KOPT-K1 (cell line): ENCODE measurements around the gene RGS3.

ENCODE experiments used
- H3K27ac ChIP-seq: fragments of 200-600 bp; sonication (generic); 2 replicates; pipeline ENCODE4 v1.5.1; 2016; ENCODE audit warnings: antibody characterized with exemption, mild to moderate bottlenecking, low read depth, low read length; ENCODE audit not compliant: poor library complexity, severe bottlenecking
- H3K36me3 ChIP-seq: fragments of 200-600 bp; sonication (generic); 2 replicates; pipeline ENCODE4 v1.5.1; 2017; ENCODE audit warnings: antibody characterized with exemption, mild to moderate bottlenecking, low read length, moderate library complexity; ENCODE audit not compliant: insufficient read depth
- H3K9me3 ChIP-seq: fragments of 200-600 bp; sonication (generic); 2 replicates; pipeline ENCODE4 v1.5.1; 2017; ENCODE audit warnings: antibody characterized with exemption, low read length, mild to moderate bottlenecking; ENCODE audit not compliant: insufficient read depth, poor library complexity, severe bottlenecking

The RGS3 gene

GRCh38 chr9:113599646-113600022, 136.1 kb downstream of the RGS3 start:
- no peaks in the 10 kb centered on the region for H3K9me3 ChIP-seq
- no peak overlapping the region for H3K27ac ChIP-seq
- H3K36me3 ChIP-seq: peaks cover 36% of the 10 kb centered on the region; the same call in 1 of the 2 replicates

DNA sequence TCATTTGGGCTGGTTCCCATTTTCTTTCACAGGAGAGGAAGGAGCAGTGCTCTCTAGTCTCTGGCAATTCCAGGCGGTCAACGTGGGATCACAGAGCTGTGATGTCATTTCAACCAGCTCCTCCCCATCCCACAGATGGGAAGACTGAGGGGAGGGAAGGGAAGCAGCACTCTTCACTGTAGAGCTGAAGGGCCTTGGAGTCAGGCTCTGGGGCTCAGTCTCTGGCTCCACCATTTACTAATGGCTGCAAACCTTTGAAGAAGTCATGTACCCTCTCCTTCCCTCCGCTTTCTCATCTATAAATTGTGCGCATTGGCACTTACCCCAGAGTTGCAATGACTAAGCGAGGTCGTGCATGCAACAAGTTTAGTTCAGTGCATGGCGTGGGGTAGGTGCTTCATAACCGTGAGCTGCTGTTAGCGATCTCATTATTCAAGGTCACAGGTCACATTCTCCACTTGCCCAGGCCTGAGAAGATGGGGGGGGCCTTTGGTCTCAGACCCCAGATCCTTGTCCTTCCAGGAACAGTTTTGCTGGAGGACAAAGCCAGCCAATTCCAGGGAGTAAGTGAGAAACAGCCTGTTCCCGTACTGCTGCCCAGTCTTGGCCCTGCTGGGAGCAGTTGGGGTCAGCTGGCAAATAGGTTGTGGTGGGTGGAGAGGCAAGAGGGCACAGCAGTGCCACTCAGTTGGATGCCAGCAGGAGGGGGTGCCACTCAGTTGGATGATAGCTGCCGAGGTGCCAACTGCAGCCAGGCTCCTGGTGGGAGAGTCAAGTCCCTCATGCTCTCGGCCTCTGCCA, 136.7 kb downstream of the RGS3 start:
- no peaks in the 10 kb centered on the region for H3K9me3 ChIP-seq
- peaks cover 30% of the 10 kb centered on the region; the same call in 1 of the 2 replicates for H3K36me3 ChIP-seq
- H3K27ac ChIP-seq: no peak overlapping the region

GRCh38 chr9:113600871-113601614, 137.5 kb downstream of the RGS3 start:
- Histone ChIP-seq H3K9me3 (no peaks in the 10 kb centered on the region), H3K27ac (no peak overlapping the region), H3K36me3 (peaks cover 23% of the 10 kb centered on the region; the same call in 1 of the 2 replicates)

- Histone ChIP-seq H3K36me3 (peaks cover 17% of the 10 kb centered on the region; the same call in 1 of the 2 replicates), H3K9me3 (no peaks in the 10 kb centered on the region), H3K27ac (no peak overlapping the region)
These were observed 138.1 kb downstream of the RGS3 start for GRCh38 chr9:113601656-113602055.

DNA sequence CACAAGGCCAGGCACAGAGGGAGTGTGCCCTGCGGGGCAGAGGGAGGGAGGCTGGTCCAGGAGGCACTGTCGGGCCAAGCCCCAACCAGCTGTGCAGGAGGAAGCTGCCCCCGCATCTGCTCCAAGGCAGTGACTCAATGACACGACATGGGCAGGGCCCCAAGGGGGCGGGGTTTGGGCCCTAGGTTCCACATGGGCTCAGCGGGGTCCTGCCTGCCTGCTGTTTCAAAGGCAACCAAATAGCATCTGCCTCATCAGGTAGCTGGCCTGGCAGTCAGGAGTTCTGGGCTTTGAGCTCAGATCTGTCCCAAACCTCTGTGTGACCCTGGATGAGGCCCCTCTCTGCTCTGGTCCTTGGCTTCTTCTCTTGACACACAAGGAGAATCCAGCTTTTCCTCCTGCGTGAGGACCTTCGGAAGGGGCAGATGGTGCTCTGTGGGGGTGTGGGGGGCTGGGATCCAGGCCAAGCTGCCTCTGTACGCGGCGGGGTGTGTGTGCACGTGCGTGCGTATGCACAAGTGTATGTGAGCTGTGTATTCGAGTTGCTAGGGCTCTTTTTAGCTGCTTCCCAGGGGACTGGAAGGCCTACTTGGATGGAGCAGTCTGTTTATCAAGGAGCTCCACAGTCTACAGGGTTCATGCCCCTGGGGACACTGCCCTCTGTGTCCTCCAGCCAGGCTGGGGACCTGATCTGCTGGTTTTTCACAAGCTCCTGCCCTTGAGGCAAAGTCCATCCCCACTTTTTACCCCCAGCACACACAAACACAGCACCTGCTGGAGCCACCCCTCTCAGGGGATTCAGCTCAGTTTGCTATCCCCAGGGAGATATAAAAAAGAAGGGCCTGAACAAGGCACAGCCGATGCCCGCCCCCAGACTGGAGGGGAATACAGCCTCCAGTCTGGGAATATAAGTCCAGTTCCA, 138.9 kb downstream of the RGS3 start:
- Histone ChIP-seq H3K9me3 (no peaks in the 10 kb centered on the region), H3K36me3 (peaks cover 10% of the 10 kb centered on the region; the same call in 1 of the 2 replicates), H3K27ac (no peak overlapping the region)

- Histone ChIP-seq H3K27ac (no peak overlapping the region), H3K9me3 (no peaks in the 10 kb centered on the region), H3K36me3 (peaks cover 4% of the 10 kb centered on the region; the same call in 1 of the 2 replicates)
These were observed 139.5 kb downstream of the RGS3 start for GRCh38 chr9:113603048-113603375.

- Histone ChIP-seq H3K27ac (no peak overlapping the region), H3K36me3 (no peaks in the 10 kb centered on the region), H3K9me3 (no peaks in the 10 kb centered on the region)
These were observed 140.2 kb downstream of the RGS3 start for GRCh38 chr9:113603773-113604172.

DNA sequence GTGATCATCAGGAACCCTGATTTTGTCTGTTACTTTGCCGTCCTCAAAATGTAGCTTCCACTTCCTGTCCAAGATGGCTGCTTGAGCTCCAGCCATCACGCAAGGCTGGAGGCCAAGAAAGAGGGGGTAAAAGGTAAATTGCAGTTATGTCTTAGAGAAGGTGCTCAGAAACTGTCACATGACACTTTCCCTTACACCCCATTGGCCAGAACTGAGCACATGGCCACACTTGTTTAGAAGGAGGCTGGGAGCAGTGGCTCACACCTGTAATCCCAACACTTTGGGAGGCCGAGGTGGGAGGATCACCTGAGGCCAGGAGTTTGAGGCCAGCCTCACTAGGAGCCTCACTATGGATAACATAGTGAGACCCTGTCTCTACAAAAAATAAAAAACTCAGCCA, 140.9 kb downstream of the RGS3 start:
- no peak overlapping the region for H3K27ac ChIP-seq
- no peaks in the 10 kb centered on the region for H3K9me3 ChIP-seq
- no peaks in the 10 kb centered on the region for H3K36me3 ChIP-seq

DNA sequence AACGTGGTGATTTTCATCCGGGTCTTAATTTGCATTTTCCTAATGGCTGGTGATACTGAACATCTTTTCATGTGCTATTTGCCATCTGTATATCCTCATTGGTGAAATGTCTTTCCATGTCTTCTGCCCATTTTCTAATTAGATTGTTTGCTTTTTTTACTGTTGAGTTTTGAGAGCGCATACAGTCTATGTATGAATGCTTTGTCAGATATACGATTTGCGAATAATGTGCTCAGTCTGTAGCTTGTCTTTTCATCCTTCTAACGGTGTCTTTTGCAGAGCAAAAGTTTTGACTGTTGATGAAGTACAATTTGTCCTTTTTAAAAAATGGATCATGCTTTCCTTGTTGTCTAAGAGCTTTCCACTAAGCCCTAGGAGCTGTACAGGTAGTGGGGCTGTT, 143.0 kb downstream of the RGS3 start:
- H3K27ac ChIP-seq: no peak overlapping the region
- no peaks in the 10 kb centered on the region for H3K36me3 ChIP-seq
- H3K9me3 ChIP-seq: no peaks in the 10 kb centered on the region

- H3K36me3 ChIP-seq: no peaks in the 10 kb centered on the region
- H3K27ac ChIP-seq: no peak overlapping the region
- no peaks in the 10 kb centered on the region for H3K9me3 ChIP-seq
These were observed 144.7 kb downstream of the RGS3 start for GRCh38 chr9:113608082-113608685.

- H3K27ac ChIP-seq: no peak overlapping the region
- no peaks in the 10 kb centered on the region for H3K9me3 ChIP-seq
- H3K36me3 ChIP-seq: no peaks in the 10 kb centered on the region
These were observed 146.2 kb downstream of the RGS3 start for GRCh38 chr9:113609562-113610318.

GRCh38 chr9:113611461-113612215, 148.1 kb downstream of the RGS3 start:
- Histone ChIP-seq H3K27ac (no peak overlapping the region), H3K9me3 (no peaks in the 10 kb centered on the region)

DNA sequence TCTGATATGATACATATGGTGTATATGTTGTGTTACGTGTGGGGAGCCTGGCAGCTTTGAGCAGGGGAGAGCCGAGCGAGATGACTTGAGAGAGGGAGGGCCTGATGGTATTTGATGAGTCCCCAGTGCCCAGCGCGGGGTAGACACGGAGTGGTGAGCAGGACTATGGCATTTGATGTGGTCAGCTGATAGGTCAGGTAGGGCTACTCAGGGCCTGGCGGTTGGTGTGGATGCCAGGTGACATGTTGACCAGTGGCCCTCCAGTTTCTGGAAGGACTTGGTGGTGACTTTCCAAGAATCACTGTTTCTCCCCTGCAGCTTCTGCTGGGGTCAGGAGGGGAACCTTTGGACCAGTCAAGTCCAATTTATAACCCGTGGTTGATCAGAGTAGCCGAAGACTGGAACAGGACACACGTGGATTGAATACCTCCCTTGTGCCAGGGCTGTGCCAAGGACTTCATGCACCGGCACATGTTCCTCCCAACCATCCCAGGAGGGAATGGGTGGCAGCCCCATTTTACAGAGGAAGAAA, 148.8 kb downstream of the RGS3 start:
- Histone ChIP-seq H3K36me3 (no peaks in the 10 kb centered on the region), H3K27ac (no peak overlapping the region), H3K9me3 (no peaks in the 10 kb centered on the region)

More at GRCh38 chr9:113611461-113612215, 148.1 kb downstream of the RGS3 start:
- H3K36me3 ChIP-seq: no peaks in the 10 kb centered on the region
